Measurements from ENCODE around the gene KCNK16. TPM values are rescaled to one million over a fixed set of nuclear protein-coding genes. Genes with fewer than 3 reads are reported as not detected.

Gene KCNK16
- not detected for total RNA-seq

DNA sequence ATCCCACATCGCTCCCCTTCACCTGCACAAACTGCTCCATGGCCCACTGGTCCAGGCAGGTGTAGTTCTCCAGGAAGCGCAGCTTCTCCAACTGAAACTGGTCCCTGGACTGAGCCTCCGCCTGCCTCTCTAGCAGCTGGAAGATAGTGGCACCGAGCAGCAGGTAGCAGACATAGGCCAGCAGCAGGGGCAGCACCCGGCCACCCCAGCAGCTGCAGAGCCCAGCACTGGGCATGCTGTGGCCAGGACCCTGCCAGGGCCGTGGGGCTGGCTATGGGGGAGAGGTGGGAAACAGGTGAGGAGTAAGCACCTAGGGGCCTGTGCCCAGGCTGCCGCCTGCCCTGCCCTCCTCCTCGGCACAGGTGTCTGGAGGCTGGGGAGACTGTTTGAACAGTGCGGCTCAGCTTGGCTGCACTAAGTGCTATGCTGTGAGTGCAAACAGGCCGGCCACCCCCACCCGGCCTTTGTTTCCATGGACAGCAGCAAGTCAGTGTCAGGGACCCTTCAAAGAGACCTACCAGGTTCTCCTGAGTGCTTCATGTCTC lies at the start of gene KCNK16:
KCNK16 (minus strand) TSS at position 397 of the 545 bp plus-strand sequence; CDS start at position 235, 162 bp downstream.
- Histone ChIP-seq H3K27ac (no peak within 1 kb of the TSS), H3K36me3 (no peaks in the 10 kb centered on the region), H3K4me3 (no peak within 1 kb of the TSS), H3K4me1 (no peaks in the 10 kb centered on the region), H3K27me3 (no peaks in the 10 kb centered on the region), H3K9me3 (no peaks in the 10 kb centered on the region)
- TF ChIP-seq, protein P1, sequence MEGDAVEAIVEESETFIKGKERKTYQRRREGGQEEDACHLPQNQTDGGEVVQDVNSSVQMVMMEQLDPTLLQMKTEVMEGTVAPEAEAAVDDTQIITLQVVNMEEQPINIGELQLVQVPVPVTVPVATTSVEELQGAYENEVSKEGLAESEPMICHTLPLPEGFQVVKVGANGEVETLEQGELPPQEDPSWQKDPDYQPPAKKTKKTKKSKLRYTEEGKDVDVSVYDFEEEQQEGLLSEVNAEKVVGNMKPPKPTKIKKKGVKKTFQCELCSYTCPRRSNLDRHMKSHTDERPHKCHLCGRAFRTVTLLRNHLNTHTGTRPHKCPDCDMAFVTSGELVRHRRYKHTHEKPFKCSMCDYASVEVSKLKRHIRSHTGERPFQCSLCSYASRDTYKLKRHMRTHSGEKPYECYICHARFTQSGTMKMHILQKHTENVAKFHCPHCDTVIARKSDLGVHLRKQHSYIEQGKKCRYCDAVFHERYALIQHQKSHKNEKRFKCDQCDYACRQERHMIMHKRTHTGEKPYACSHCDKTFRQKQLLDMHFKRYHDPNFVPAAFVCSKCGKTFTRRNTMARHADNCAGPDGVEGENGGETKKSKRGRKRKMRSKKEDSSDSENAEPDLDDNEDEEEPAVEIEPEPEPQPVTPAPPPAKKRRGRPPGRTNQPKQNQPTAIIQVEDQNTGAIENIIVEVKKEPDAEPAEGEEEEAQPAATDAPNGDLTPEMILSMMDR (IDR thresholded peaks at IDR 0.05): no peak
- no peak for TF ChIP-seq POLR2A (IDR thresholded peaks at IDR 0.05)
- DNase-seq: no peak

DNA sequence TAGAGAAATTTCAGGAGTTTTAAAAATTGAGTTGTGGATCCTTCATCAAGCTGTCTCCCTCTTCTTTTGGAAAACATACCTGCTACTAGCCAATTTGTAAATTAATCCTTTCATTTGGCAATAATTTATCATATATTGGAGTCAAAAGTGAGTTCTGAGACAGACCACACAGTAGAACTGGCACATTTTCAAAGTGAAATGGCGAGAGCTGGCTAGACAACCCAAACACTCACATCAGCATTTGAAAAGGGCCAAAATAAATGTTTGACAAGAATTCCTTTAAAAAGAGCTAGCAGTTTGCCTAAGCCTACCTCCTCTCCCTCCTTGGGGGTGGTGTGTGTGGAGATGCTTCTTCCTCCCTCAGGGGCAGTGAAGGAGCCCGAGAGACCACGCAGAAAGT lies 47.9 kb upstream of the KCNK16 start:
- H3K4me1 ChIP-seq: no peaks in the 10 kb centered on the region
- no peaks in the 10 kb centered on the region for H3K9me3 ChIP-seq
- H3K4me3 ChIP-seq: no peak overlapping the region
- DNase-seq: no peak
- H3K36me3 ChIP-seq: no peaks in the 10 kb centered on the region
- no peak overlapping the region for H3K27ac ChIP-seq
- TF ChIP-seq, protein P1 (IDR thresholded peaks at IDR 0.05): no peak
- no peak for TF ChIP-seq POLR2A (IDR thresholded peaks at IDR 0.05)
- H3K27me3 ChIP-seq: no peaks in the 10 kb centered on the region

DNA sequence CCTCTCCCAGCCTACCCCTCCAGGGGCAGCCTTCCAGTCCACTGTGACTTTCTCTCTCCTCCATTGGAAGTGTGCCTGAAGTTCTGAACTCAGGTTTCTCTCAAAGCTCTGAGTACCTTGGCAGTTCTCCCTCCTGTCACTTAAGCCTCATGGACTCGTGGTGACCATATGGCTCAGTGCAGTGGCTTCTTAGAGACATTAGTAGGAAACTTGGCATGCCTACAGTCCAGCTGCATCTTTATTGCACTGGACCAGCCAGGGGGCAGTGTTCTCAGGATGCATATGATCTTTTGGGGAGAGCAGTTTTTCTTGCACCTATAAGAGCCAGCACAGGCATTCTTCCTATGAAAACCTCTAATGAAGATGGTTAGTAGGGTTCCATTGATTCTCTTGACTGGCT lies 47.5 kb upstream of the KCNK16 start:
- no peak for DNase-seq
- Histone ChIP-seq H3K9me3 (no peaks in the 10 kb centered on the region), H3K36me3 (no peaks in the 10 kb centered on the region), H3K27ac (no peak overlapping the region), H3K27me3 (no peaks in the 10 kb centered on the region), H3K4me3 (no peak overlapping the region), H3K4me1 (no peaks in the 10 kb centered on the region)
- TF ChIP-seq, protein P1 (IDR thresholded peaks at IDR 0.05): no peak
- TF ChIP-seq POLR2A (IDR thresholded peaks at IDR 0.05): no peak

DNA sequence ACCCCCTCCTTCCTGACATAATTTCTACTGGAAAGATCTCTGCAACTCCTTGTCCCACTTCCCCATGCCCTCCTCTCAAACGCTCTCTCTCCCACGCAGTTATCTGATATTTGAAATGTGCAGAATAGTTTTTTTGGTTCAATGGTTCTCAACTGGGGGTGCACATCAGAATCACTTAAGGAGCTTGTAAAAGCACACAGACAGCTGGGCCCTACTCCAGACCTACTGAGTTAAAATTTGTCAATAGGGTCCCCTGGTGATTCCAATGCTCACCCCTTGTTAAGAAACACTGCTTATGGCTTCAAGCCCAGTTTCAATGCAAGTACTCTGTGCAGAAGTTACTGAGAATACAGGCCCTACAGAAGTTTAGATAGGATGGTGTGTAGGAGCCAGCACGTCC lies 45.2 kb upstream of the KCNK16 start:
- no peaks in the 10 kb centered on the region for H3K4me1 ChIP-seq
- H3K36me3 ChIP-seq: no peaks in the 10 kb centered on the region
- H3K27me3 ChIP-seq: no peaks in the 10 kb centered on the region
- DNase-seq: no peak
- H3K4me3 ChIP-seq: no peak overlapping the region
- no peaks in the 10 kb centered on the region for H3K9me3 ChIP-seq
- no peak for TF ChIP-seq POLR2A (IDR thresholded peaks at IDR 0.05)
- TF ChIP-seq, protein P1 (IDR thresholded peaks at IDR 0.05): no peak
- no peak overlapping the region for H3K27ac ChIP-seq

DNA sequence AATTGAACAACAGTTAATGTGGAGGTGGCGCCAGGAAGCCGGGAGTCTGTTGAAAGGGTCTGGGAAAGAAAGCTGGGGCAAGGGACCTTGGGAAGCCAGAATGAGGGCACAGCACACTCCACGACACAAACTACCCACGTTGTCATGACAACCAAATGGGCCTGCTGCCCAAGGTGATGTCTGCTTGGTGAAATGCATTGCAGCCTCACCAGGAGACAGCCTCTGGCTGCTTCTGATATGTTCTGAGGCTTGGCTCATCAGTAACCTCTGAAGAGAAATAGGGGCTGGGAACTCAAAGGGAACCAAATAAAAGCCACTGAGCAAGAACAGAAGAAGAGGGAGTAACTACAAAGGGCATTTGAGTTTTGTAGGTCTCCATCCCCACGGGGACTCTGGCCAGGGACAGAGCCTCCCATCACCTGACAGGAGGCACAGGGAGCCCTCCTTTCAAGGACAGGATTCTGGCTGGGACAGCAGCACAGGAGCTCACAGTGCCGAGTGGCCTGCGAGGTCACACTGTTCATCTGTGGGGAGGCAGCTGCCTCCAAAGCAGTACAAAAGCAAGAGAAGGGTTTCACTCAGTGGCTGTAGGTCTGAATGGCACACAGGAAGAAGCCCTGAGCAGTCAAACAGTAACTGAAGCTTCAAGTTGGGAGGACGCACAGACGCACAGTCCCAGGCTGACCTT lies 44.6 kb upstream of the KCNK16 start:
- Histone ChIP-seq H3K9me3 (no peaks in the 10 kb centered on the region), H3K4me3 (no peak overlapping the region), H3K27me3 (no peaks in the 10 kb centered on the region), H3K36me3 (no peaks in the 10 kb centered on the region), H3K27ac (no peak overlapping the region), H3K4me1 (no peaks in the 10 kb centered on the region)
- no peak for DNase-seq
- no peak for TF ChIP-seq POLR2A (IDR thresholded peaks at IDR 0.05)
- TF ChIP-seq, protein P1 (IDR thresholded peaks at IDR 0.05): no peak
